HTERT RPE-1 (cell line): ENCODE data around the gene LDLRAD4.

Experiments used
- in situ Hi-C: fragments of 300-500 bp; cut with MboI; formaldehyde crosslinking; loops from 4 replicates; pipeline ENCODE4 v1.14.3; 2020; ENCODE audit warnings: low sequenced_read_pairs

Gene LDLRAD4

GRCh38 chr18:13264091-13265007, 45.8 kb downstream of the LDLRAD4 start:
- in situ Hi-C loops: no loop called here

GRCh38 chr18:13265008-13265910, 46.7 kb downstream of the LDLRAD4 start:
- in situ Hi-C loops: no loop called here

GRCh38 chr18:13265911-13266217, 47.3 kb downstream of the LDLRAD4 start:
- in situ Hi-C loops: no loop called here

DNA sequence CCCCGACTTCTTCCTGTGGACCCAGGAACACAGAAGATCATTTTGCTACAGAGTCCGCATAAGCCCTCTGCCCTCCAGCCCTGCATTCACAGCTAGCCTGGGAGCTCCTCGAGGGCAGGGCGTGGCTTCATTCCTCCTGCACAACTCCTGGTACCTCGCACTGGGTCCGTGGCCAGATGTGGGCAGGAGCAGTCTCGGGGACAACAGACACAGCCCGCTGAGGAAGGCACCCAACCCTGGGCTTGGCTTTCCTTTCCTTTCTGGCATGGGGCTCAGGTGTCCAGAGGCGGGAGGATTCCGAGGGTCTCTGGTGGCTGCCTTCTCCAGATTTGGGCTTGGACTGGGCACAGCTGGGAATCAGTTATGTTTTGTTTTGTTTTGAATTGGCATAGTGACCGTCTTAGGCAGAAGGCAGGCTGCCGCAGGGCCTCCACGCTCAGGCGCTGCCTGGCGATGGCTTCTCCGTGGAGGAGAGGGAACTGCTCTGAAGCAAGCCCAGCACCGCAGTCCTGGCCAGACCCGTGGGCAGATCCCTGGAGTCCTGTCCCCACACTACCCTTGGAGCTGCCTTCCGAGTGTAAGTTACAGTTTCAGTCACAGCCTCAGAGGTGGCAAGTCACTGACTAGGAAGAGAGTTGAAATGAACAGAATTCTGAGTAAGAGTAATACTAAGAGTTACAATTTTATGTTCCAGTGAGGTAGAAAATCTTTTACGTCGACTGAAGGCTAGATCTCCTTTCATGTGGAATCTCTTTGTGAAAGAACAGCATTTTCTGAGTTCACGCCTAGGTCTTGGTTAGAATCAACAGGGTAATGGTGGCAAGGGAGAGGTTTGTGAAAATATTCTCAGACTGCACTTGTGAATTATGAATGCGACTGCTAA, 47.9 kb downstream of the LDLRAD4 start:
- in situ Hi-C loops: no loop called here

DNA sequence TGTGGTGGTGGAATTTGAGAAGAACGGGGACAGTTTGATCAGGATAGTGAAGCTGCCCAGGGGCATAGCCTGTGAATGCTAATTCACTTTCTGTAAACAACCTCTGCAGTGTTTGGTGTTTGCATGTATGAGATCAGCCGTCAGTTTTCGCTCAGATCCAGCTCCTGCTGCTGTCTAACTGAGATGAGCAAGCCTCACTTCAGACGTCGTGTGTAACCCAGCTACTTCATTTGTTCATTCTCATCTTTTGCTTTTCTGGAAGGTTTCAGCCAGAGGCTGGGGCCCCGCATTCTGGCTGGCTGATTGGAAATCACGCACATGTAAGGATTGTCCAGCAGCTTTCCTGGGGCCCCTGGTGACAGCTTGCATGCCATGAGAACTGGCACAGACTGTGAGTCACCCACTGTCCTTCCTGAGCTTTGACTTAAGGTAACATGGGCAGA, 48.9 kb downstream of the LDLRAD4 start:
- in situ Hi-C loops: no loop called here

- in situ Hi-C loops: no loop called here
Observed at GRCh38 chr18:13268158-13269012, 49.8 kb downstream of the LDLRAD4 start.

GRCh38 chr18:13269013-13269280, 50.4 kb downstream of the LDLRAD4 start:
- in situ Hi-C loops: no loop called here

DNA sequence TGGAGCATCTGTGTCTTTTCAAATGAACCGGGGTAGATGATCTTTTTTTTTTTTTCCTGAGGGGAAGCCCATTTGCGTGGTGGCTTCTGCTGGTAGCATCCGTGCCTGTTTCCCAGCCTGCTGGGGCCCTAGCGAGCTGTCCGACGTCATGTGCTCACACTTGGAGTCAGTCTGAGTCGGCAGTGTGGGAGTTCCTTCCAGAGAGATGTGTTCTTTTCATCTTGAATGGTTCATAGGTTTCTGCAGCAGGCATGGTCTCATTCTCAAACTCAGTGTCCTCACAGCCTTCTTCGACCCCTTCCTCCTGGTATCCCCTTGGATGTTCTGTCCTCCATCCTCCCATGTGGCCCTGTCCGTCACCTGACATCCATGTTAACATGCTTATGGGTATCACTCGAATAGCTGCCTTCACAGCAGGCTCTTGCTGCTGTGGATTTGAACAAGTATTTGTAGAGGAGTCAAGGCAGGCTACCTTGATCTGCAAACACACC, 51.0 kb downstream of the LDLRAD4 start:
- in situ Hi-C loops: no loop called here

- in situ Hi-C loops: no loop called here
Observed at GRCh38 chr18:13270279-13270855, 51.8 kb downstream of the LDLRAD4 start.

DNA sequence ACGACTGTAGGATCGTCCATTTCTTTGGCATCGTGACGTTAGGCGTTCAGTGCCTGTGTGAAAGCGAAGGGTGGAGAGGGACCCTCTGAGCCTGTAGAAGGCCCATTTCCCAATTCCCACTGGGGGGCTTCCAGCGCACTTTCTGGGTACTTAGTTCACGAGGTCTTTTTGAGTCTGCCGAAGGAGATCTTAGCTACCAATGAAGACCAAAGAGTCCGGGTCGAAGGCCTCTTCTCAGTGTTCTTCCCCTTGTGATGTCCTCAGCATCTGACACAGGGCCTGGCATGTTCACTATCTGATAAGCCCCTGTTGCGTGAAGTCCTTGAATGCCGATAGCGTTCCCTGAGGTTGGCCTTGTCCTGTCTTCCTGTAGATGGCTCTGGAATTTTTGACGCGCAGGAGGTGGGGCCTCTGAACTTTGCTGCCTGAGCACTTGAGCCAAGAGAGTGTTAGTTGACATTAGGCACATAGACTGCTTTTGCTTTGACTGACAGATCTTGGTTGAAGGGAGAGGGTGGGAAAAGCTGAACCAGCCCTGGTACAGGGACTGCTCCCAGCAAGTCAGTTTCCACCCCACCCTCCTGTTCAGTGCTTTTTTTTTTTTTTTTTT, 52.8 kb downstream of the LDLRAD4 start:
- in situ Hi-C loops: no loop called here

DNA sequence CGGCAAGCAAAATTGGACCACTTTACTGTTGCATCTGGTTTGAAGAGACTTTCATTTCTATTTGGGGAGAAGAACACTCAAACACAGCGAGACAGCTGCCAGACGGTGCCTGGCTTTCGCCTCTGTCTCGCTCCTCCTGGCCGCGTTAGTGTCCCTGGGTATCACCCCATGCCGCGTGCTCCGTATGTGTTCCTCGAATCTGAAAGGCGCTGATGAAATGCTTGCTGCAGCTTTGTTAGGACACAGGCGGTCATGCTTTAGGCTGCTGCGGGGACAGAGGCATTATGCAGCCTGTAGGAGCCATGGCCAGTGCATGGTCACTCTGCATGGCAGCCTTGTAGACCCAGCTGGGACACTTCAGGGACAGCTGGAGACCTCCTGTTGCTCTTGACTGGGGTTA, 53.9 kb downstream of the LDLRAD4 start:
- in situ Hi-C loops: no loop called here

- in situ Hi-C loops: no loop called here
Observed at GRCh38 chr18:13273800-13274199, 55.2 kb downstream of the LDLRAD4 start.

- in situ Hi-C loops: no loop called here
Observed at GRCh38 chr18:13275075-13275474, 56.5 kb downstream of the LDLRAD4 start.

DNA sequence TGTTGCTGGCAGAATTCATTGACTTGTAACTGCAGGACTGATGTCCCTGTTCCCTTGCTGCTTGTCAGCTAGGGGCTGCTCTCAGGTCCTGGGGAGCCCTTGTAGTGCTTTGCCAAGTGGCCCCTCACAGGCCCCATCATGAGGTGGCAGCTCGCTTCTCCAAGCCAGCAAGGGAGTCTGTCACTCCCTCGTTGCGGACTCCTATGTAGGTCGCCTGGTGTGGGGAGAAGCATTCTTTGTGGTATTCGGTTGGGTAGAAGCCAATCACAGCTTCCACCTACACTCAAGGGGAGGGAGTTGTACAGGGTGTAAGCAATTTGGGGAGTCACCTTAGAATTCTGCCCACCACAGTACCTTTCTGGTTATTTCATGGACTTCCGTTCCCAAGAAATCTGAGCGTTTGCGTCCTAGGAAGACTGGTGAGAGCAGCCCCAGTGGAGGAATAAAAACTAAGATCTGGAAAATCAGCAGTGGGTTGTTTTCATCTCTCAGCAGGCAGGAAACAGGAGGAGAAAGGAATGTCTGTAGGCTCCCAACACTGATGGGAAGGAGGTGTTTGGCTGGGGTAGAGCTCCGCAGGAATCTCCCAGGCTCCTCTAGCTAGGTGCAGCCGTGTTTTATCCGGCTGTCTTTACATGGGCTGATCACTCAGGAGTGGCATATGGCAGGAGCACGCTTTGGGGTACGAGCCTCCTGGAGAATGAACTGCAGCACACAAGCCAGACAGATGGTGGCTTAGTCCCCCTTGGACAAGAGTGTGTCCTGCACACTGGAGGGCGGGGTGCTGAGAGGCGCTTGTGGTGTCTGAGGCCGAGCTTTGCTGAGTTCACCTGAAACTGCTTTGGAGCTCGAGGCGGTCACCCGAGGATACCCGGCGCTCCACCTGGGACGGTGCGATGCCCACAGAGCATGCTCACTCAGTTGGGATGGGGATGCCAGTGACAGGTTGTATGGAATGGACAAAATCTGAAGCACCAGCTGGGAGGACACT, 58.3 kb downstream of the LDLRAD4 start:
- in situ Hi-C loops: no loop called here

DNA sequence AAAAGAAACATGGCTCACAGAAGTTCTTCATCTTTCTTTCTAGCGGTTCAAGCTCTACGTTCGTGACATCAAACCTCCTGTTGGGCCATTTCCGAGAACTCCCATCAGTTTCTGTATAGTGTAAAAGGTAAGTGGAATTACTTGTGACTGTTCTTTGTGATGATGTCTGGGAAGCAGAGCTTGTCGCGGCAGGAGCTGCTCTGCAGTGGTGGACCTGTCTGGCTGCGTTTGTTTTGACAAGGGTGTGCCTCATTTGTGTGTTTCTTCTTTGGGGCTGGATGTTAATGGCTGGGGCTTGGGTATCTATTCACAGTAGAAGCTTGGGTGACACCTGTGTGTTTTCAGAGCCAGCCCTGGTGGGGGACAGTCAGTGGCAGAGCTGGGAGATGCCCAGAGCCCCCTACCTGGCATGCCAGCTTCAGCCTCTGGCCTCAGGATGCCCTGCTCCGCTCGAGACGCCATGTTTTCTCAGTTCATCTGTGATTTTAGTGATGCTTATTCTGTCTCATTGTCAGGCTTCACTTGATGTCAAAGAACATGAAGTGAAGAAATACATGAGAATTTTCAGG, 59.6 kb downstream of the LDLRAD4 start:
- in situ Hi-C loops: no loop called here

GRCh38 chr18:13279181-13280069, 60.9 kb downstream of the LDLRAD4 start:
- in situ Hi-C loops: no loop called here
